ENCODE data around the gene PRDM16. TPM values are rescaled to one million over a fixed set of nuclear protein-coding genes. Genes with fewer than 3 reads are reported as not detected.

PRDM16 gene
- total and polyA plus RNA-seq, 2 of the 4 experiments (the other 2 are of a cell fraction), result 0.02 TPM; not detected in 1

DNA sequence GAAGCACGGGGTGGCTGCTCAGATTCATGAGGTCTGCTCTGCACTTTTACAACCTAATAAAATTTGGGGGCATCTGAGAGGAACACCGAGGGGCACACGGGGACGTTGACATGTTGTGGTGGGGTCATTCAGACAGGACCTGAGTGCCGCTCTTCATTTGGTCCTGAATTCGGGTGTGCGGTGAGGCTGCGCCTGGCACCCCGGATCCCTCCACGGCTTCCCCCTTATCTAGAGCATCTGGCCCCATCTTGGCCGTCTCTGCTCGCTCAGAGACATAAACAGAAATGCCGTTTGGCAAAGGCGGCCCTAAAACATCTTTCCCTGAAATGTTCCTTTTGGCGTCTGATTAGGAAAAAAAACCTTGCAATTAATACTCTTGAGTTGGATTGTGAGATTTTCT lies 157.2 kb downstream of the PRDM16 start:
- Histone ChIP-seq H3K79me1 (ENCODE audit: low read depth in 1 of 2, low read length in 2 of 2) (no peaks in the 10 kb centered on the region), H2BK5ac (ENCODE audit: low read depth, low read length, poor library complexity, severe bottlenecking) (no peak overlapping the region), H4K91ac (ENCODE audit: insufficient read depth, low read depth, low read length) (no peak overlapping the region), H3K27me3 (ENCODE audit: control insufficient read depth, insufficient read depth, low read length) (no peaks in the 10 kb centered on the region; the same call in 1 of the 2 replicates), H3K27ac (ENCODE audit: insufficient read depth, low read length) (no peak overlapping the region), H3K23ac (ENCODE audit: low read depth, low read length) (no peak overlapping the region), H3K4me1 (ENCODE audit: control insufficient read depth, insufficient read depth, low read length) (no peaks in the 10 kb centered on the region), H2AK9ac (replicated peaks; ENCODE audit: low read depth, low read length, poor library complexity) (no peak overlapping the region), H2BK15ac (ENCODE audit: low read depth, low read length) (no peak overlapping the region), H3K9me3 (ENCODE audit: control insufficient read depth, insufficient read depth, low read length) (peaks cover 1% of the 10 kb centered on the region; the same call in 1 of the 2 replicates), H3K36me3 (ENCODE audit: control insufficient read depth, insufficient read depth, low read length) (no peaks in the 10 kb centered on the region), H3K14ac (replicated peaks; ENCODE audit: low read depth, low read length) (no peak overlapping the region), H2BK20ac (ENCODE audit: low read depth, low read length) (no peak overlapping the region), H3K56ac (ENCODE audit: extremely low read depth, insufficient read depth, low read length) (no peak overlapping the region), H2AFZ (replicated peaks; ENCODE audit: low read length, poor library complexity) (no peak overlapping the region), H3K4me3 (ENCODE audit: insufficient read depth, low read depth, low read length) (no peak overlapping the region), H2BK120ac (ENCODE audit: low read depth, low read length) (no peak overlapping the region), H3K18ac (ENCODE audit: low read depth, low read length) (no peak overlapping the region), H4K5ac (ENCODE audit: low read depth, low read length) (no peak overlapping the region), H3K9me1 (ENCODE audit: insufficient read depth, low read length) (no peaks in the 10 kb centered on the region), H3K4me2 (ENCODE audit: low read depth, low read length) (no peak overlapping the region), H3K4ac (ENCODE audit: low read depth, low read length) (no peak overlapping the region), H4K20me1 (ENCODE audit: insufficient read depth, low read length) (no peaks in the 10 kb centered on the region), H2AK5ac (ENCODE audit: low read depth, low read length) (no peak overlapping the region), H3K9ac (ENCODE audit: low read depth, low read length) (no peak overlapping the region), H4K8ac (ENCODE audit: low read depth in 2 of 2, low read length in 2 of 2) (no peak overlapping the region)
- in situ Hi-C loops (cut with MboI; ENCODE audit: low sequenced_read_pairs), result no loop called here
- no peak for DNase-seq
- dilution Hi-C loops (cut with HindIII; ENCODE audit: low sequenced_read_pairs, unreplicated experiment), result no loop called here
- intact Hi-C loops (cut with micrococcal nuclease), result no loop called here
- no CpG with 5 or more reads among the region's 15 CpGs for WGBS, 2 experiments (ENCODE audit: extremely low coverage in 2 of 2, insufficient read length in 1 of 2)
- ChIA-PET CTCF (no interaction called here), POLR2A (ENCODE audit: unreplicated experiment) (no interaction called here)
- ATAC-seq (ENCODE audit: low read depth), result no peak
- TF ChIP-seq MXI1 (IDR thresholded peaks at IDR 0.05; ENCODE audit: borderline replicate concordance, low read depth, low read length), result no peak
- no peak for TF ChIP-seq BHLHE40 (IDR thresholded peaks at IDR 0.05; ENCODE audit: low read depth, low read length)
- no peak for TF ChIP-seq CEBPB (IDR thresholded peaks at IDR 0.05; ENCODE audit: low read depth, low read length)
- no peak for TF ChIP-seq CHD1 (IDR thresholded peaks at IDR 0.05; ENCODE audit: low read depth, low read length)
- no peak for TF ChIP-seq POLR2A (IDR thresholded peaks at IDR 0.05; ENCODE audit: low read depth, low read length)
- no peak for TF ChIP-seq MAZ (IDR thresholded peaks at IDR 0.05; ENCODE audit: borderline replicate concordance, low read depth, low read length)
- no peak for TF ChIP-seq RAD21 (IDR thresholded peaks at IDR 0.05; ENCODE audit: low read length)
- no TSS peak for BruUV-seq (replicated peaks)
